Measurements from ENCODE around the gene INSM2. TPM values are rescaled to one million over a fixed set of nuclear protein-coding genes. Genes with fewer than 3 reads are reported as not detected.

Gene INSM2
- total and polyA plus RNA-seq, 2 of the 13 experiments (the other 11 are each of a cell fraction or from before 2014, with no cell fraction given) = not detected

DNA sequence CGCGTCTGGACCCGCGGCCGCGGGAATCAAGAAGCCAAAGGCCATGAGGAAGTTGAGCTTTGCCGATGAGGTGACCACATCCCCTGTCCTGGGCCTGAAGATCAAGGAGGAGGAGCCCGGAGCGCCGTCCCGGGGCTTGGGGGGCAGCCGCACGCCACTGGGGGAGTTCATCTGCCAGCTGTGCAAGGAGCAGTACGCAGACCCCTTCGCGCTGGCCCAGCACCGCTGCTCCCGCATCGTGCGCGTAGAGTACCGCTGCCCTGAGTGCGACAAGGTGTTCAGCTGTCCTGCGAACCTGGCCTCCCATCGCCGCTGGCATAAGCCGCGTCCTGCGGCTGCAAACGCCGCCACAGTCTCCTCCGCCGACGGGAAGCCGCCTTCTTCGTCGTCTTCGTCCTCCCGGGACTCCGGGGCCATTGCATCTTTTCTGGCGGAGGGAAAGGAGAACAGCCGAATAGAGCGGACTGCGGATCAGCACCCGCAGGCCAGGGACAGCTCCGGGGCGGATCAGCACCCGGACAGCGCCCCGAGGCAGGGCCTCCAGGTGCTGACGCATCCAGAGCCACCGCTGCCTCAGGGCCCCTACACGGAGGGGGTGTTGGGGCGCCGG lies 1.0 kb downstream of the INSM2 start (continued):
- peak; percentile 100 for TF ChIP-seq MTERF4 (CRISPR knock-in tag; IDR thresholded peaks at IDR 0.05)
- TF ChIP-seq FLYWCH1 (CRISPR knock-in tag; IDR thresholded peaks at IDR 0.05) = peak; percentile 100
- TF ChIP-seq PREB (CRISPR knock-in tag; IDR thresholded peaks at IDR 0.05) = peak; percentile 100
- TF ChIP-seq, protein P1, sequence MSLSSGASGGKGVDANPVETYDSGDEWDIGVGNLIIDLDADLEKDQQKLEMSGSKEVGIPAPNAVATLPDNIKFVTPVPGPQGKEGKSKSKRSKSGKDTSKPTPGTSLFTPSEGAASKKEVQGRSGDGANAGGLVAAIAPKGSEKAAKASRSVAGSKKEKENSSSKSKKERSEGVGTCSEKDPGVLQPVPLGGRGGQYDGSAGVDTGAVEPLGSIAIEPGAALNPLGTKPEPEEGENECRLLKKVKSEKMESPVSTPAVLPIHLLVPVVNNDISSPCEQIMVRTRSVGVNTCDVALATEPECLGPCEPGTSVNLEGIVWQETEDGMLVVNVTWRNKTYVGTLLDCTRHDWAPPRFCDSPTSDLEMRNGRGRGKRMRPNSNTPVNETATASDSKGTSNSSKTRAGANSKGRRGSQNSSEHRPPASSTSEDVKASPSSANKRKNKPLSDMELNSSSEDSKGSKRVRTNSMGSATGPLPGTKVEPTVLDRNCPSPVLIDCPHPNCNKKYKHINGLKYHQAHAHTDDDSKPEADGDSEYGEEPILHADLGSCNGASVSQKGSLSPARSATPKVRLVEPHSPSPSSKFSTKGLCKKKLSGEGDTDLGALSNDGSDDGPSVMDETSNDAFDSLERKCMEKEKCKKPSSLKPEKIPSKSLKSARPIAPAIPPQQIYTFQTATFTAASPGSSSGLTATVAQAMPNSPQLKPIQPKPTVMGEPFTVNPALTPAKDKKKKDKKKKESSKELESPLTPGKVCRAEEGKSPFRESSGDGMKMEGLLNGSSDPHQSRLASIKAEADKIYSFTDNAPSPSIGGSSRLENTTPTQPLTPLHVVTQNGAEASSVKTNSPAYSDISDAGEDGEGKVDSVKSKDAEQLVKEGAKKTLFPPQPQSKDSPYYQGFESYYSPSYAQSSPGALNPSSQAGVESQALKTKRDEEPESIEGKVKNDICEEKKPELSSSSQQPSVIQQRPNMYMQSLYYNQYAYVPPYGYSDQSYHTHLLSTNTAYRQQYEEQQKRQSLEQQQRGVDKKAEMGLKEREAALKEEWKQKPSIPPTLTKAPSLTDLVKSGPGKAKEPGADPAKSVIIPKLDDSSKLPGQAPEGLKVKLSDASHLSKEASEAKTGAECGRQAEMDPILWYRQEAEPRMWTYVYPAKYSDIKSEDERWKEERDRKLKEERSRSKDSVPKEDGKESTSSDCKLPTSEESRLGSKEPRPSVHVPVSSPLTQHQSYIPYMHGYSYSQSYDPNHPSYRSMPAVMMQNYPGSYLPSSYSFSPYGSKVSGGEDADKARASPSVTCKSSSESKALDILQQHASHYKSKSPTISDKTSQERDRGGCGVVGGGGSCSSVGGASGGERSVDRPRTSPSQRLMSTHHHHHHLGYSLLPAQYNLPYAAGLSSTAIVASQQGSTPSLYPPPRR (CRISPR knock-in tag; IDR thresholded peaks at IDR 0.05; ENCODE audit: borderline replicate concordance) = peak; percentile 99
- peak; percentile 100 for TF ChIP-seq KIAA2018 (CRISPR knock-in tag; IDR thresholded peaks at IDR 0.05; ENCODE audit: borderline replicate concordance)
- peak; percentile 100 for TF ChIP-seq SMAD9 (CRISPR knock-in tag; IDR thresholded peaks at IDR 0.05)
- TF ChIP-seq ZNF24 (IDR thresholded peaks at IDR 0.05) = peak; percentile 77
- peak; percentile 100 for TF ChIP-seq ZNF558 (CRISPR knock-in tag; IDR thresholded peaks at IDR 0.05; ENCODE audit: borderline replicate concordance)
- peak; percentile 100 for TF ChIP-seq ATF7-NPFF (CRISPR knock-in tag; IDR thresholded peaks at IDR 0.05; ENCODE audit: low read depth)
- TF ChIP-seq ZNF143 (CRISPR knock-in tag; IDR thresholded peaks at IDR 0.05) = peak; percentile 84
- peak; percentile 100 for TF ChIP-seq ZNF670 (CRISPR knock-in tag; IDR thresholded peaks at IDR 0.05; ENCODE audit: borderline replicate concordance)
- peak; percentile 100 for TF ChIP-seq ZNF138 (CRISPR knock-in tag; IDR thresholded peaks at IDR 0.05; ENCODE audit: low read depth)
- TF ChIP-seq KLF9 (CRISPR knock-in tag; IDR thresholded peaks at IDR 0.05; ENCODE audit: low read depth) = peak; percentile 100
- peak; percentile 88 for TF ChIP-seq NFYB (CRISPR knock-in tag; IDR thresholded peaks at IDR 0.05)

All from HepG2 (cell line).